Measurements from ENCODE around the gene SUPT20HL1.

- TF ChIP-seq CTCF (conservative IDR thresholded peaks at IDR 0.05), result no peak
- no peak for TF ChIP-seq EZH2 (IDR thresholded peaks at IDR 0.05; ENCODE audit: low read depth)
Measured at GRCh38 chrX:24369816-24370215, 9.4 kb downstream of the SUPT20HL1 start.

All from PC-9 (cell line).